ENCODE data around the gene HAPLN2.

Gene HAPLN2

DNA sequence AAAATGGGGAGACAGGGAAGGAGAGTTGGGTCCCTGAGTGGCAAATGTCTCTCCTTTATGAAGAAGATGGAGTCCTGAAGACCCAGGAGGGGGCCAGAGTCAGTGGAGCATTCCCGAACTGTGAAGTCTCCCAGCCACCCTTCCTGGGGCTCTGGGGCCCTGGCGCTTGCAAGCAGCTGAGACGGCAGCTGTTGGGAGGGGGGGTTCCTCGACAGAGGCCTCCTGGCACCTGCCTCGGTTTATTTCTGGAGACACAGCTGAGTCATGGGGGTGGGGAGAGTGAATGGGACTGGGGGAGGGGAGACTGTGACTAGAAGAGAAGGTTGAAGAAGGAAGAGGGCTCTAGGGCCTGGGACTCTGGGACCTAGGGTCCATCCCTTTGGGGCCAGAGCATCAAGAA is 44.0 kb downstream of the HAPLN2 start:
- no peak for DNase-seq (ENCODE audit: low spot score)

DNA sequence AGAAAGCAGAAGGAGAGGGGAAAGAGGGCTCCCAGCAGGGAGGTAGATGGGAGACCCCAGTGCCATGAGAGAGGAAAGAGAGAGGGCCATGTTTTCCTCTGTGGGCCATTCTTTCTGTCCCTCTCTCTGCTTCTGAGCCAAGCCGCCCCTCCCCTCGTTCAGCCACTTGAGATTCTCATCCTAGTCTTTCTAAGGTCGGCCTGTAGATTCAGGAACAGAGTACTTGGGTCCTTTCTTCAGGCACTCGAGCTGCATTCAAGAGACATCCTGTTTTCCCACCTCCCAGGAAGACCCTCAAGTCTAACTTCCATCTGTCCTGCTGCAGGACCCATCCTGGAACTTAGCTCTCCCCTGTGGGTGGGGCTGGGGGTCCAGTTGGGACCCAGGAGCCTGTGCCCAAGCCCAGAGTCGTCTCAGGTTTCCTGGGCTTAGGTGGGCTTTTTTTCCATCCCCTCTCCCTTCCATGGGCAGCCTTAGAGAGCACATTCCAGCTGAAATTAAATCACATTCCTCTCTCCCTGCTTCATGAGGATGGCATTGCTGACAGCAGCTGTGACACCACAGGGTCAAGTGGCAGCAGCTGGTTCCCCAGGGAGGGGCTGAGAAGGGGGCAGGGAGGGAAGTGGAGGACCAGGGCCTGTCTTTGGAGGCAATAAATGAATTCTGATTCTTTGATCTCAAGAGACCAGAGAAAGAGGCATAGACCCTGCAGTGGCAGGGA is 45.0 kb downstream of the HAPLN2 start:
- peak; percentile 57 for DNase-seq (ENCODE audit: low spot score)

DNA sequence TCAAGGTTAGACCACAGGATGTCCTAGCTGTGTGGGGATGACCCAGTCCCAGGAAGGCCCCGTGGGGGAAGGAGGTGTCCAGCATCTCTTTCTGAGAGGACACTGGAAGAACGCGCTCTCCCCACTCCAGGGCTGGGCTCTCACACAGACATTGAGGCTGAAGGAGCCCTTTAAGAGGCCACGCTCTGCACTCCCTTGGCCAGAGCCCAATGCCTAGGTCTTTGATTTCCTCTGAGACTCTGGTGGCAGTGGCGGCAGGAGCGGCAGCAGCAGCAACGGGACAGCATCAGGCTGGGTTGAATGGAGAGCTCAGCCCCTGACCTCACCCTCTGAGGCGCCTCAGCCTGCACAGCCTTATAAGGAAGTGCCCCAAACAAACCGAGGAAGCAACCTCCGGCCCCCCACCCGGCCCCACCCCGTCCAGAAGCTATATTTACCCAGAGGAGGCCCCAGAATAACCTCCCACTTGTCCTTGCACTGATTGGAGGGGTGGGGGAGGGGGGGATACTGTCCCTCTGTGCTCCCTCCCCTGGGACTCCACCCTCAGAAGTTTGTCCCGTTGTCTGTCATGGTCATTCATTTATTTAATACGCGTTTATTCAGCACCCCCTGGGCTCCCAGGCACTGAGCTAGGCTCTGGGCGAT is 45.7 kb downstream of the HAPLN2 start:
- no peak for DNase-seq (ENCODE audit: low spot score)

DNA sequence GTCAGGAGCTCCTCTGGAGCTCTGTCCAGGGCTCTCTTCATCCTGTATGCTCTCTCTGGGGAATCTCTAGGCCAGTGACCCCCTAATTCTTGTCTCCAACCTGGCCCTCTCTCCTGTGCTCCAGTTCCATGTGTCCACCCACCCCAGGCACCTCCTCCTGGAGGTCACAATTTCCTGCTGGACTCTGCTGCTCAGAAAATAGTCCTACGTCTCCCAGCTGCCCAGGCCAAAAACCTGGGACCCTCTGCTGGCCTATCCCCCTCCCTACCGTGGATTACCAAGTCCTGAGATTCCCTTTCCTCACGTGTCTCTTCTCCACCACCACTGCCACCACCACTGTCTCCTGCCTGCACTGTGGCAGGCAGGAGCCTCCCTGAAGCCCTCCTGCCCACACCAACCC is 46.3 kb downstream of the HAPLN2 start:
- DNase-seq (ENCODE audit: low spot score): no peak

DNA sequence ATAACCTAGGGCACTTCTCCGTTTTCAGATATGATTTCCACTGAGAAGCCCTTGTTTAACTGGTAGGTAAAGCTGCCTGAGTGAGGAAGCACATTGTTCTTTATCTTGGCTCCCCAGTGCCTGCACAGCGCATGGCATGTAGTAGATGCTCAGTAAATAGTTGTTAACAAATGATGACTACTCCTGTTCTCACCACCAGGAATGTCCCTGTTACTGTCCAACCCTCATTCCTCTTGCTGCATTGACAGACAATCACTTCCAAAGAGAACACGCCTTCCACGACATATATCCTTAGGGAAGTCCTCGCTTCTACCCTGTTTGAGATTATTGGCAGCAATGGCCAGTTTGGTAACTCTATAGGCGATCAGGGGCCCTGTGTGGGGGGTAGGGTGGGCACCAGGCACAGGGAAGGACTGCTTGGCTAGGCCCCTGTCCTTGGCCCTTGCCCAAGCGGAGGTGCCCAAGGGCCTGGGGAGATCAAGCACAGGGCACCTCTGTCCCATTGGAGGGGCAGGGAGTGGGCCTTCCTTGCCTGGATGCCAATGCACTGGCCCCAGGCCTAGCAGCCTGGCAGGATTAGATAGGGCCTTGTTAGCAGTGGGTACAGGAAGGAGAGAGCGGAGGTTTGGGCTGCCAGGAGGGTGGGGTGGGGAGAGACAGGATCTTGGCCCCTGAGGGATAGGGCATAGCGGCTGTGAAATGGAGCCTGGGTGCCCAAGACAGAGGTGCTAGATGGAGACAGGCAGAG is 47.8 kb downstream of the HAPLN2 start:
- DNase-seq (ENCODE audit: low spot score): no peak

DNA sequence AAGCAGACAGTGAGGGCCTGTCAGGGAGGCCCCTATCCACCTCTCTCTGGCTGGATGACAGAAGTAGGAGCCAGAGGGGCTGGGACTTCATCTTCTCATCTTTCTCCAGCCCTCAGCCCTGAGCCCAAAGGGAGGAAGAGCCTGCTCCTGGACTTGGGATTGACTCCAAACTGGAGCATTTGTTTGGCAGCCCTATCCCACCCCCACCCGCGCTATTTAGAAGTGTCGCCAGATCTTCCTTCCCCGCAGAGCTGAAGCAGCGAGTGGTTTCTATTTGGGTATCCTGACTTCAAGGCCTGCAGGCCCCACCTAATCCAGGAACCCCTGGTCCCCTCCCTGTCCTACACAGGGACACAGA is 48.4 kb downstream of the HAPLN2 start:
- DNase-seq (ENCODE audit: low spot score): no peak

DNA sequence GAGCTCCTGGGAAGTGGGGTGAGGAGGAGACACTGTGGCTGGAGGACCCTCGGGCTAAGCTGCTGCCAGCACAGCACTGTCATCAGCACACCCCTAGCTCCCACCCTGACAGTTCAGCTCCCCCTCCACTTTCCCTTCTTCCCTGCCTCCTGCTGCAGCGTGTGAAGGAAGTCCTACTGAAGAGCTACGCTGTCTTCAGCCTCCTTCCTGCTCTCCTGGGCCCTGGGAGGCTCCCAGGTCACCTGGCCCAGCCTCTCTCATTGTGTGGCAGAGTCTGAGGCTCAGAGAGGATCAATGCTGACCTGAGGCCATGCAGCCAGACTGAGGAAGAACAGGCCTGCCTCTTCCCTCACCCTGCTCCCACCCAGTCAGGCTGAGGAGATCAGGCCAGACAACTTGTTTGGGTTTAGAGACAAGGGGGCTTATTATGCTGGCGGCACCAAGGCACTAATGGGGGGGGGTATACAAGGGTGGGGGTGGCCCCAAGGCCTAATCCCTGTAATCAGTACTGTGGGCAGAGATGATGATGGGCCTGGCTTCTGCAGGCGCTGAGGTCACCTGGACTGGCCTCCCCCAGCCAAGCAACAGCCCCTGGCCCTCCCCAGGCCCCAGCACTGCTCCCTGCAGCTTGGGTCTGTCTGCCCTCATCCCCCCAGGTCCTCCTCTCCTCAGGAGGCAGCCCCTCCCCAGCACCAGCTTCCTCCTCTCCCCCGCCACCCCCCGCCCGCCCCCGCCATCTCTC is 48.9 kb downstream of the HAPLN2 start:
- no peak for DNase-seq (ENCODE audit: low spot score)

DNA sequence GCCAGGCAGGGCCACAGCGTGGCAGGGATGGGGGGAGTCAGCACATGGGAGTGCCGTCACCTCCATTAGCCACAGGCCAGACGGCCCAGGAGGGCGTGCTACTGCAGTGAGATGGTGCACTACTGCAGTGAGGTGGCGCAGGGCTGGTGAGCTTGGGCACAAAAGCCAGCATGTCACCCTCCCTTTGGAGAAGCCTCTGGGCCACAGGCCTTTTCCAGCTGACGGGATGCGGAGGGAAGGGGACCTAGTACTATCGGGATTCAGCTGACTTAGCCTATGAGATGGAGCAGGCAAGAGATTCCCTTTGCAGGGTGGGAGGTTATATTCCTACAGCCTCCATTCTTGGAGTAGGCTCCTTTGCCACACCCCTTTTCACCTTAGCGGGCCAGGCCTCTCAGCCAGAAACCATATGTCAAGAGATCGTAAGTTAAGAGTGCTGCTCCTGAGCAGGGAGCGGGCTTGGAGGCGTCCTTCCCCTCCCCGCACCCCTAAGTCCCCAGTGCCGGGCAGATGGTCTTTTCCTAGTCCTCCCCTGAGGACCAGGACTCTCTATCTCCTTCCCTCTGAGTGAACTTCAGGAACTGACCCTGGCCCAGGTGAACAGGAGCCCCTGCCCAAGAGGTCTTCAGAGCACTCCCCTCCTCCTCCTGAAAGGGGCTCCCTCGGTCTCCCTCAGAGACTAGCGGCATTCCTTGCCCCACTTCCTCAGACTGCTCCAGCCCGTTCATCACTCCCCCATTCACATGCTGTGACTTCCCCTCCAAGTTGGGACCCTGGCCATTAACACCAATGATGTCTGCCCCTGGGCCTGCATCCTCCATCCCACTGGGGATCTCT is 49.8 kb downstream of the HAPLN2 start:
- DNase-seq (ENCODE audit: low spot score): no peak

DNA sequence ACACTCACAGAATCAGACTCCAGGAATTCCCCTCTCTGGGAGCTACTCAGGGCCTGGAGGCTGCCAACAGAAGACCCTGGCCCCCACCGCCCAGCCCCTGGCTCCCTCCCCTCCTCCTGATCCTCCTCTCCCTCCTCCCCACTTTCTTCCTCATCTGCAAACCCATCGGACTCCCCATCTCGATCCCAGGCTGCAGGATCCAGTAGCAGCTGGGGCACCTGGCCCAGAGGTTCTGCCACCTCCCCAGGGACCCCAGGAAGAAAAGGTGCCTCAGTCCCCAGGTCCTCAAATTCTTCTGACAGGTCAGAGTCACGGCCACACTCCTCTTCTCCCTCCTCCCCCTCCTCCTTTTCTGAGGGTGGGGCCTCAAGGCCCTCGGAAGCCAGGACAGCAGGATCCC is 50.6 kb downstream of the HAPLN2 start:
- DNase-seq (ENCODE audit: low spot score): no peak

DNA sequence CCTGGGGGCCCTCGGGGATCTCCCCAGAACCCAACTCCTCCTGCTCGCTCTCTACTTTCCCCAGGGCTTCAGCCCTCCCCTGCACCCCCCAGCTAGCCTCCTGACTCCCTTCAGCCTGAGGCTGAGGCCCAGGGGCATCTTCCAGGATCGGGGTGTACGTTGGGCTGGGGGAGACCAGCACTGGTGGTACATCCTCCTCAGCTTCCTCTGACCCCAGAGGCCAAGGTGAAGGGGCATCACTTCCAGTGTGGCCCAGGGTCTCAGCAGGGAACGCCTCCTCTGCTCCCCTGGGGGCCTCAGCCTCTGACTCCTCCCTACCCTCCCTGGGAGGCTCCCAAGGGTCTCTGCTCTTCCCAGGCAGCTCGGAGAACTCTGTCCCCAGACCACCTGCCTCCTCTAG is 51.1 kb downstream of the HAPLN2 start:
- no peak for DNase-seq (ENCODE audit: low spot score)

DNA sequence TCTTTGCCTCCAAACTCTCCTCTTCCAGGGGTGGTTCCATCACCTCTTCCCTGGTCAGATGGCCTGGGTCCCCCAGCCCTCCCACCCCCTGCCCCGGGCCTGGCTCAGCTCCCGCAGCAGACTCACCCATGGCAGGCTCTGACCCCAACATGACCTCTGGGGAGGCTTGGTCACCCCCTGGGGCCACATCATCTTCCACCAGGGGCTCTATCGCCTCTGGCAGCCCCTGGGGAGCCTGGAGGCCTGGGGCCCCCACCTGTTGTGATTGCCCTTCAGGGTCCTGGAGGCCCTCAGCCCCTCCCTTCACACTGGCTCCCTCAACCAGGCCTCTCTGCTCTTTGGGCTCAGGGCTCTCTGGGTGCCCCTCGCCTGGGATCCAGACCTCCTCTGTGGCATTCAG is 51.6 kb downstream of the HAPLN2 start:
- no peak for DNase-seq (ENCODE audit: low spot score)

DNA sequence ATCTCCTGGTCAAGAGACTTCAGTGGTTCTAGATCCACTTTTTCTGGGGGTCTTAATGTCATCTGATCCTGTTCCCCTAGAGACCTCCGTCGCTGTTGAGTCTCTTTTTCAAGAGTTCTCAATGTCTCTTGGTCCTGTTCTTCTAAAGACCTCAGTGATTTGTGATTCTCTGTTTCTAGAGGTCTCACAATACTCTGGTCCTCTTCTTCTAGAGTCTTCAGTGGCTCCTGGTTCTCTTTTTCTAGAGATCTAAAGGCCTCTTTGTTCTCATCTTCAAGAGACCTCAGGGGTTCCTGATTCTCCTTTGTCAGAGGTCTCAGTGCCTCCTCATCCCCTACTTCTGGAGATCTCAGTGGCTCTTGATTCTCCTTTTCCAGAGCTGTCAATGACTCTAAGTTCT is 52.6 kb downstream of the HAPLN2 start:
- DNase-seq (ENCODE audit: low spot score): no peak

DNA sequence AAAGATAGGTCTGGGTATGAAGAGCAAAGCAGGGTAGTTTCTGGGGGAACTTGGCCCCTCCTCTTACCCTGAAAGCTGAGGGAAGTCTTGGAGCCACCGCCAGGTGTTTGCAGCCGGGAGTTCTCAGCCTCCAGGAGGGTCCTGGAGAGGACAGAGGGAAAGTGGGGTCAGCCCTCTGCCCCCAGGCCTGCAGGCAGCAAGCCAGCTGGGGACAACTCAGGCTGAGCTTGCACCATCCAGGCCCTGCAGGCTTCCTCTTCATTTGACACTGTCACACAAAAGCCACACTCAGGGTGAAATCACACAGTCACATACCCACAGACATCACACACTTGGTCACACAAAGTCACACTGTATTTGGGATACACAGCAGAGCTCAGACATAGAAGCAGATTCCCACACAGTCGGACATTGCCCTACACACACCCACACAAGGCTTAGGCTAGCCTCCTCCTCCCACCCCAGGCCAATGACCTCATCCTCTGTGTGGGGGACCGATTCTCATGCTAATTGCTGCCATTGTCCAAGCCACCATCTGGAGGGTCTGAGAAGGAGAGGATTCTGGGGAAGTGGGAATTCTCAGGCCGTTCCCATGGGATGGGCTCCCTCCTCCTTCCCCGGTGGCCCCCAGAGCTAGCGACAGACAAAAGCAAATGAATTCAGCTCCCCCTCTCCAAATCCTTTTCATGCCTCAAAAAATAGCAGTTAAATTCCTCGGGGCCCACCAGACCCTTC is 54.3 kb downstream of the HAPLN2 start:
- no peak for DNase-seq (ENCODE audit: low spot score)

All from GM03348 (cell line).